DMS153 treated with DMSO at 0.1 percent for 48 hours (cell line): Measurements from ENCODE around the gene SELENOS.
A peak's percentile ranks its signal among the peaks of the same experiment; 100 is the strongest.

Experiments
- DNase-seq: peaks from one replicate; lab custom pipeline; 2025; ENCODE audit not compliant: unreplicated experiment; lab: John Stamatoyannopoulos, UW

The SELENOS gene

DNA sequence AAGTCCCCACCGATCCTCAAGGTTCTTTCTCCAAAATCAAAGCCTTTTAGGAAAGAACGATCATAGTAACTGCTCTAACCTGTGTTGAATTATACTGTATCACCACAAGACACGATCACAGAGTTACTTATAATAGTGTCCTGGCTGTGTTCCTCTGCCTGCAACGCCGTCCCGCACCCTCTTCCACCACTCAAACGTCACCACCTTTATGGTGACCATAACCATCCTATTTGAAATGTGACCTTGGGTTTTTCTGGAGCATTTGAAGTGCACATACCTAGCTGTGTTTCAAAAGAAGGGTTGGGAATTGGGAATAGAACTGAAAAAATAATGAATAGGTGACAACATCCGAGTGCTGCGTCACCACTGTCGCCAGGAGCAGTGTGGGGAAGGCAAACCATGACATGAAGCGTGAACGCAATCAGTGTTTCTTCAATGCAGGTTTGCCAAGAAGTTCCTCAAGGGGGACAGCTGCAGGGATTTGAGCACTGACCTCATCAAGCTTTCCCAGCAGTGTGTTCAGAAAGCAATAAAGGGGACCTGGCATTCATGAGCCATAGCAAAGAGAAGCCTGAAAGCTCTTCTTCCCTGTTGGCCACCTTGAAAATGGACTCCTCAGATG lies 769 bp upstream of the SELENOS start:
- DNase-seq, result no peak

DNA sequence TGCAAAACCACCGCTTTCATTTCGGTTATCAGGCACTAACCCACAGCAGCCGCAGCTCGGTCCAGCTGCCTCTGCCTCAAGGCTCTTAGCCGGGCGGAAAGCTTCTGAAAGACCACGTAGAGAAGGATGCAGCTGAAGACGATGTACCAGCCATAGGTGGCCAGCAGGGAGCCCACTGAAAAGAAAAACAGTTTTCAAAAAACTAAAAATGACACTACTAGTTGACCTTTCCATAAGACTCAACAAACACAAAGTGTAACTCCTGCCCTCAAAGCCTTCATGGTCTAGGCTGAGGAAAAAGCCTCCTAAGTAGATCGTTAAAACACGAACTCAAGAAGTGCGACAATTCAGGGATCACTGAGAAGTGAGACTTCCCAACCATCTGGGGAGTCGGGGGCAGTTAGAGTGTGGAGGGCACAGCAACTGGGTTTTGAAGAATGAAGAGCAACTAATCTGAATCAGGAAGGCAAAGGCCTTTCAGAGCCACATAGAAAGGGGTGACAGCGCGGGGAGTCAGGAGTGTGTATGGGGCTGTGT lies 716 bp downstream of the SELENOS start:
- no peak for DNase-seq

DNA sequence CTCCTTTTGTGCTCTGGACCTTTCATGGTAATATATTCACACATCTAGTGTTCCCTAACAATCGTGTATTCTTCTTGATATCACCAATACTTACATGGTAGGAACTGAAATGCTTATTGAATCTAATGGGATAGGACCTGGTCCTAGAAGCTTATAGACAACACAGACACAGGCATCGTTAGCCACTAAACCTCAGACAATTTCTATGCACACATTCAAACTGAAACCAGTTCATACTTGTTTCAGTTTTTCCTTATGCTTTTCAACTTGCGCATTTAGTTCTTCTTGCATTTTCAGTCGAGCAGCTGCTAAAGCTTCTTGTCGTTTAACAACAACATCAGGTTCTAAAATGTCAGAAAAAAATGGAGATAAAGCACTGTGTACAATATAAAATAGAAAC lies 2.3 kb downstream of the SELENOS start:
- no peak for DNase-seq

DNA sequence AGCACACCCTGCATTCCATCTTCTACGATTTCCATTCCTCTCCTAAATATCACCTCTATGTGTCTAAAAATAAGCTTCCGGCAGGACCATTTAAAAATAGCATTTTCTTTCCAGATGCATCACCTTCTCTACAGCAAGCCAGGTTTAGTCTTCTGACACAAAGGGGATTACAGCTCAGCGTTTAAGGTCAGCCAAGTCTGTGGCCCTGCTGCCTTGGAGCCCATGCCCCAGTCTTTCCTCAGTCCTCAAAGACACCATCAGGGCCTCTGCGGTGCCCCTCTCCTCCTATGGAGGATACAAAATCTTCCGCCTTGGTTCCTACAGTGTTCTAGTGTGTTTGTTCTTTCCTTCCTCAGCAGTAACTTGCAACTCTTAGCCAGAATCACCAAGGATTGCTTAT lies 3.8 kb downstream of the SELENOS start:
- no peak for DNase-seq

DNA sequence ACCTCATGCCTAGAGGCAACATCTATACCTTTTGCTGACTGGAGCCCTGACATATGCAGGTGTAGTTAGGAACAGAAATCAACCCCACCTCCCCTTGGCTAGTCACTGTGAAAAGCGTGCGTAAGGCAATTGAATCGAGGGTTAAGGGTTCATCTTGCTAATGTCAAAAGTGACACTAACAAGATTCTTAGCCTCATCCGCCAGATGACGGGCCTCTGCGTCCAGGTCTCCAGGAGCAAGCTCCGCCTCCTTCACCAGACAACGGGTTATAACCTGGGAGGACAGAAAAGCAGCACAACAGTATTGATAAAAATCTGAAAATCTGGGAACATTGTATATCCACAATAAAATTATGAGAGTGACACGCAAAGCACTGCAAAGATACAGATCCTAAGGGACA lies 4.7 kb downstream of the SELENOS start:
- no peak for DNase-seq

DNA sequence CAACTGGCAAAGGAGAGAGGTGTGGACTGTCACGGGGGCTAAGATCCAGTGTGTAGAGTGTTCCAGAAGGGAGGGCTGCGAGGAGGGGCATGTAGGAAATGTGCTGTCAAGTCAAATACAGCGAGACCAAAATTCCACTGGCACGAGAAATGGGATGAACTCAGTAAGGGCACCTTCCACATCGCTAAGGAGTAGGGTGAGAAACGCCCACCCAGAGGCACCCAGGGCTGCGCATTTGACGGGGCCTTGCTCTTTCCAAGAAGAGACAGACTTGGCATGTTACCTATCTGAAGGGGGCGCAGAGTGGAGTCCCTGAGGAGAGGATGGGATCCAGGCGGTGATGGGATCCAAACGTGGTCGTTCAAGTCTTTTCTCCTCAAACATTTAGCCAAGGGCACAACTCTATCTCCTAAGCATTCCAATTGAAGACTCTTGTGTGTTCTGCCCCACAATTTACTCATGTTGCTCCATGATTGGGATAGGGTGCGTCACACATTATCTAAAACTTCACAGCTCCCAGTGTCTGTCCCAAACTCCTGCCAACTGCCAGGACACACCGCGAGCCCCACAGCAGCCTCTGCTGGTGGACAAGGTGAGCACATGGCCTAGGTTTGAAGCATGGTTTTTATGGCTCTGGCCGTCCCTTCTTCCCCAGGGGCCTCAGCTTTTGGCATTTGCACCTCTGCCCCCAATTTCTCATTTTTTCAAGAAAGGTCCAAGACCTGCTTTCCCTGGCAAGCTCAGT lies 7.6 kb downstream of the SELENOS start:
- DNase-seq, result no peak

DNA sequence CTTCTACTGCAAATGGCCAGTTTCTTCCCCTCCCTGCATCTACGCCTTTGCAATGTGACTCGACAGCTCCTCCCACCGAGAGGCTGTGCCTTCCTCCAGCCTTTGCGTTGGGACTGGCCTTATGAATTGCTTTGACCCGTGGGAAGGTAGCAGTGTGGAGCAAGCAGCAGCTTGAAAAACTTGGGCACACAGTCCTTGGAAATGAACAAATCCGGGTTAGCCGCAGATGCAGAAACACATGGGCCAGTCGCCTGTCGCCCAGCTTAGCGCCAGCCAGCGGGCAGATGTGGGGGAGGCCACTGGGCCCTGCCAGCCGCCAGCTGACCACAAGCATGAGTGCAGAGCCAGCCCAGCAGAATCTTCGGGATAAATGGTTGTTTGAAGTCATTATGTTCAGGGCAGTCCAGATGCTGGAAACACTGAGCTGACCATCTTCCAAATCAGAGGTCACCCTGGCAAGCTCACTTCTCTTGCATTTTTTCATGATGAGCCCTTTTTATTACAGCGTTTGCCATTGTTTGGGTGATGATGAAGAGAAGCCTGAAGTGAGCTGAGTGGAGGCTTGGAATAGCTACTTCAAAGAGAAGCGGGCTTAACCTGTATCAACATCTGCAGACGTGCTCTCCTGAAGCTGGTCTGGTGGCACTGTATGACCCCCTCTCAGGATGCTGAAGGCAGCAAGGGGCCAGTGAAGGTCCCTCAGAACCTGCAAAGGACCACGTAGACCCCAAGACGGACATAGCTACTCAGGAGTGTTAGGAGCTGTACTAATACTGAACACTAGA lies 9.8 kb downstream of the SELENOS start:
- DNase-seq, result no peak

DNA sequence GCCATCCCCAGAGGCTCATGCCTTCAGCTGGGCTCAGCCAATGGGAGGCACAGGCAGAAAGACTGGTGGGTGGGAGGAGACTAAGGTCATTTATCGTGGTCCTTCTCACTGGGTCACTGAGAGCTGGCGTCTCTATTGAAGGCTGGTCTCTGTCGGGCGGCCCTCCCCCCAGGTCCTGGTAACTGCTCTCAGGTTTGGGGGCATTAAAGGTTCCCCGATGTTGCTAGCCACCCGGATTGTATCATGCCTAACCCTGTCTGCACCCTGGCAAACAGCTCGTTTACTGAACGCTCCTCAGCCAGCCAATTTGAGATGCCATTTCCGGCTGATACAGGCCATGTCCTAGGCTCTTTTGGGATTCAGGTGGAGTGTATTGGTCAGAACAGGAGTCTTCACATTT lies 10.5 kb downstream of the SELENOS start:
- no peak for DNase-seq

DNA sequence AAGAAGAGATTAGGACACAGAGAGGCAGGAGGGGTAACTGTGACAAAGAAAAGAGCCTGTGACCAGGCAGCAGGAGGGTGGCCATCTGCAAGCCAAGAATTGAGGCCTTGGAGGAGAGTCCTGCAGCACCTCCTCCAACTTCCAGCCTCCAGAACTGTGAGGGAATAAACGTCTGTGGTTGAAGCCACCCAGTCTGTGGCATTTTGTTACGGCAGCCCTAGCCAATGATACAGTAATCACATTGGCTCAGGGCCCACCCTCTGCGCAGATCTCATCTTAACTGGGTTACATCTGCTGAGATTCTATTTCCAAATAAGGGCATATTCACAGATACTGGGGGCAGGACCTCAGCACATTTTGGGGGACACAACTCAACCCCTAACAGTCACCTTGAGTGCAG lies 11.3 kb downstream of the SELENOS start:
- DNase-seq, result no peak

DNA sequence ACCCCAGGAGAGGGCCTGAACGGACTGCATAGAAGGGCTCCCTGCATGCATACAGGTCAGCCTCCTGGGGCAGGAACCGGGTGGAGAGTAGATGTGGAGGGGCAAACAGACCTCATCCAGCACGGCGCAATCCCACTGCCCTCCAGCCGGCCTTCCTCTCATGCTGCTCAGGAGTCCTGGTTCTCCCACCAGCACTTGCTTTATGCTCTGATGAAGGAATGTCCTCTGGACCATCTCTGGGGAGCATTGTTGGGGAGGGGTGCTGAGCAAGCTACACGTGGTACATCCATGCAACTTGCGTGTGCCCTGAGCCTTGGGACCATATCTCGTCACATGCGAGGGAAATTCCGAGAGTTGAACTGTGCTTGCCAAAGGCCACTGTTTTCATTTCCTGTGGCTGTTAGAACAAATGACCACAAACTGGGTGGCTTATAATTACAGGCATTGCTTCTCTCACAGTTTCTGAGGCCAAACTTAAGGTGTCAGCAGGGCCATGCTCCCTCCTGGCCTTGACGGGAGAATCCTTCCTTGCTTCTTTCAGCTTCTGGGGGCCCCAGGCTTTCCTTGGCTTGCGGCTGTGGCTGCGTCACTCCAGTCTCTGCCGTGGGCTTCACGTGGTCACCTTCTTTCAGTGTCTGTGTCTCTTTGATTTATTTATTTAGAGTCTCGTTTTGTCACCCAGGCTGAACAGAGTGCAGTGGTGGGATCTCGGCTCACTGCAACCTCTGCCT lies 12.2 kb downstream of the SELENOS start:
- no peak for DNase-seq

DNA sequence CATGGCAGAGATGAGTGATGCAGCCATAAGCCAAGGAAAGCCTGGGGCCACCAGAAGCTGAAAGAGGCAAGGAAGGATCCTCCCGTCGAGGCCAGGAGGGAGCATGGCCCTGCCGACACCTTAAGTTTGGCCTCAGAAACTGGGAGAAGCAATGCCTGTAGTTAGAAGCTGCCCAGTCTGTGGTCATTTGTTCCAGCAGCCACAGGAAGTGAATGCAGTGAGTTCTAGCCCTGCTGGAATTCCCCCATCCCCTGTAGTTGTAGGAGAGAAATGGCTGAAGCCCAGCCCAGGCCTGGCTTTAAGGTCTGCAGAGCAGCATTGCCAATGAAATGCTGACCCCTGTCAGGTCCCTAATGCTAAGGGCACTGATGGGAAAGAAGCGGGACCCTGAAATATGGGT lies 13.3 kb downstream of the SELENOS start:
- no peak for DNase-seq

DNA sequence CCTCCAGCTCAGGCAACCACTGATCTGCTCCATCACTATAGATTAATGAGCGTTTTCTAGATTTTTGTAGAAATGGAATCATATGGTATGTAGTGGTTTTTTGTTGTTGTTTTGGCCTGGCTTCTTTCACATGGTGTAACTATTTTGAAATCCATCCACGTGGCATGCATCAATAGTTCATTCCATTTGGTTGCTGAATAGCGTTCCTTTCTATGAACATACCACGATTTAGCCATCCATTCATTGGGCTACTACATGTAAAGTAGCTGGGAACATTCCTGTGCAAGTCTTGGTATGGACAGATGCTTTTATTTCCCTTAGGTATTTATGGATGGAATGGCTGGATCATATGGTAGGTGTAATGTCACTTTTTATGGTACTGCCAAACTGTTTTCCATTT lies 14.7 kb downstream of the SELENOS start:
- no peak for DNase-seq

DNA sequence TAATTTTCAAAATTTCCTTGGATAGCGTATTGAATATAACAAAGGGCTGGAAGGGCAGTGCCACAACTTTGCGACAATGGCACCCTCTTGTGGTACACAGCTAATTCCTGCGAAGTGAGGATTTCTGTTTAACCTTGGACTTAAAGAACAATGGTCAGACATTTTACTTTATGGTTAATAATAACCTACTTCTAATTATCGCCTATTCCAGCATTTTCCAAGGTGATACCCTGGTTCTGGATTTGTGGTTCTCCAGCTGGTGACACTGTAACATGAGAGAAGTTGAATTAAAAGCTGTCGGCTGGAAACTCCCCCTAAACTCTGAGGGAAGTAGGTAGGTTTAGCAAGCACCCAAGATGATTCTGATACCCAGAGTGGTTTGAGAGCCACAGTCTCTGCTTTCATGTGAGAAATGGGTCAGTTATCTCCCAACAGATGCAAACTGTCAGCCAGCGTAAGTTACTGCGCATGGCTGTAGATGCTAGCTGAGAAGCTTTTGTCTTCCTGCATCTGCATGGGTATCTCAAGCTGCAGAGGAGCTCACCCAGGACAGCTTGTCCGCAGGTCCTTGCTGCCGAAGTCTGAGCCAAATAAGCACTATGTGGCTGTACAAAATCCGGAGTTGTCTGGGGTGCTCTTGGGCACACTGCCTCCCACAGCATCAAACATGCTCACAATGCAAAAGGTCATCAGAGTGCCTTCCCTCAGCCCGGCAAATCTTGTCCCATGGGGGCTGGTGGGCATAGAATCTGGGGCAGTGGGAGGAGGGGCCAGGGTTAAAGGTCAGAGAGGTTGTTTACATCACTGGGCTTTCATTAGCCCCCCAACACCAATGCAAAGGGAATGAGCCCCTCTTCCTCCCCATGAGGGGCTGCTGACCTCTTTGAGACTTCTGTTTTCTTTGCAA lies 18.8 kb downstream of the SELENOS start:
- peak; percentile 12 for DNase-seq

DNA sequence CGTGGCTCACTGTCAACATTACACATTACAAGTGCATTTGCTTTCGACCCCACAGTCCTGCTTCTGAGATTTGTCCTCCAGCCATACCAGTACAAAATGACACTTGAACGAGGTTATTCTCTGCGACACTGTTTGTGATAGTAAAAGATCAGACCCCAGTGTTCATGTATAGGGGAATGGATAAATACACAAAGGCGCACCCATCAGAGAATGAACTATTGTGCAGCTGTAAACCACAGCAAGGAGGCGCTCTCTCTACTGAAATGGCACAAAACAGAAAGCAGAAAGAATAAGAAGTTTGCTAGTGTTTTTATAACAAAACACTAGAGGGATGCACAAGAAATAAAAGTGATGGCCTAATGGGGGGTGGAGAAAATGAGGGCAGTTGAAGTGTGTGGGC lies 20.5 kb downstream of the SELENOS start:
- DNase-seq, result no peak

DNA sequence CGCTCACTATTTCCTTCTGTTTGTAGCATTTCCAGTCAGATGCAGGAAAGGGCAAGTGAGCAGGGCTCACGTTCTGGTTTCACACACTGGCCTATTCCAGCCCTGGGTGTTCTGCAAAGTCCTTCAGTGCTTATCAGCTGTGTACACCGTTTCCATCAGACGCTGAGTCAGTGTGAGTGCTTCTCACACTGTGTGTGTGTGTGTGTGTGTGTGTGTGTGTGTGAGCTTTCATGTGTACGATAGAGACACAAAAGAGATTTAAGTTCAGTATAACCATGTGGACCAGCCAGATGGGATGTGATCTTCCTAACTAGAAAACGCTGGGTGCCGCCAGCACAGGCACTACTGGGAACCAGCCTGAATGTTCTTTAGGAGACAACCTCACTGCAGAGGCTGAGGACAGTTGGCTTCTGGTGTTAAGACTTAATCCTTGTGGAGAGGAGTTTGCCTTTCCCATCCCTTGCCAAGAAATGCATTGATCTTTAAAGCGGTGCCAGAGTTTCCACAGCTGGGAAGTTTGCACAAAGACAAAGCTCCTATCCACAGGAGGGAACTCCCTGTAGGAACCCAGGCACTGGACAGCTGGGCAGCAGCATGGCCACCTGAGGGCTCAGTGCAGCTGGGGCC lies 21.6 kb downstream of the SELENOS start:
- no peak for DNase-seq

DNA sequence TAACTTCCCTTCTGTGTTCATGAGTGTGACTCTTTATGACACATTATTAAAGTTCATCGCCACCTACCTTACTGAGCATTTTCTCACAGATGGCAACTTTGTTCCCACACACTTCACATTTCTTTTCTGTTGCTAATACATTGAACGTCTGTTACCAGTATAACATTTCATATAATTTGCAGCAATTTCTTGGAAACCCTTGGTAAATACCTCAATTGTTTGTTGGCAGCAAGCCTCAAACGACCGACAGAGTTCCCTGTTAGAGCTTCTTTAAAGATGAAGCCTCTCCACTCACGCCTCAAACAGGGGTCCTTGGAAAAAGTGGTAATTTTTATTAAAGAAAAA lies 22.3 kb downstream of the SELENOS start:
- no peak for DNase-seq

DNA sequence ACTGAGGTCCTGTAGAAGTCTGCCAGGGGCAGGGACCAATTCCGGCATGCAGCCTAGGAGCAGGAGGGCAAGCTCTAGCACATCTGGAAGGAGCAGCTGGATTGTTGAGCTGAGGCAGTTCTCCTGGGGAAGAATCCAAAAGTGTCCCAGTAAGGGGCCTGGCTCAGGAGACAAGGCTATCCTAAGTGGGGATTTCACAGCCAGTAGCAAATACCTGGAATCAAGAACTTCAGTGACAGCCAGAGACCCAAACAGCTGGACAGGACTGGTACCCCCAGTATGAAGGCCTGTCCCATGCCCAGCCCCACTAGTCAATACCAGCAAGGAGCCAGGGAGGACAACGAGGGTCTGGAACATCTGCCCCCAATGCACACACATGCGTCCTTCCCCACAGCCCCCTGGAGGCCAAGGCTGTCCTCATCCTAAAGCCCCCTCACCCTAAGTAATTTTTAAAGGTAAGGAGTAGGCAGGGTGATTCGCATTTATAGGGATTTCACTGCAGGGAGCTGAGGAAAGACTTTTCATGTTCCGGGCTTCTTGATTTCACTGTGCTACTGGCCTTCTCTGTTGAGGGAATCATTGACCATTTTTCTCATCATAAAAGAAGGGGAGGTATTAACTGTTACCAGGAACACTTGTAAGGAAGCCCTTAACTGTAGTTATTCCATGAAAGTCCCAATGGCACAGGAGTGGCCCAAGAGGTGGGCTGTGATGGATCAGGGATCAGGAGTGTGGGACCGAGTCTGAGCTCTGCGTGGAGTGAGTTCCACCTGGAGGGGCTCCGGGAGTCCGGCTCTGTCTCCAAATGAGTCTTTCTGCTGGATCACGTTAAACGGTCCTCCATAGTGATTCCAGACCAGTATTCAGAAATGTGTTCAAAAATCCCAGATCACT lies 22.9 kb downstream of the SELENOS start:
- no peak for DNase-seq

DNA sequence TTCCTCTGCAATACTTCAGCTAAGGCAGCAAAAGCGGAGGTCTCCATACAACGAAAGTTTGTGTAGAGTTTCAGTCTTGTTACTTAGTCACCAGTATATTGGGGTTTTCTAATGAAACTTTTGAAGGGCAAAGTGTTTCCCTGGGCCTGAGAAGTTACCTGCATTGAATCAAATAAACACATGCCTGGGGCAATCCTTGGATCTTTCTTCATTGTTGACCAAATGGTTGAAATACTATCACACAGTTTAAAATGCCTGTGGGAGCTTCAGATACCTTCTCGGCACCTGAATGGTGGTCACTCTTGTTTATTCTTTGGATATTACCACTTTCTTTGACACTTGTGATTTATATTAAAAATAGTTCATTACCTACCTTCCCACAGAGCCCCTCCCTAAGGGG lies 24.4 kb downstream of the SELENOS start:
- DNase-seq, result no peak
